KOPT-K1 (cell line): ENCODE results near the gene SORCS3.

ENCODE experiments used
- H3K27ac ChIP-seq: fragments of 200-600 bp; sonication (generic); 2 replicates; pipeline ENCODE4 v1.5.1; 2016; ENCODE audit warnings: antibody characterized with exemption, mild to moderate bottlenecking, low read depth, low read length; ENCODE audit not compliant: poor library complexity, severe bottlenecking
- H3K36me3 ChIP-seq: fragments of 200-600 bp; sonication (generic); 2 replicates; pipeline ENCODE4 v1.5.1; 2017; ENCODE audit warnings: antibody characterized with exemption, mild to moderate bottlenecking, low read length, moderate library complexity; ENCODE audit not compliant: insufficient read depth
- H3K9me3 ChIP-seq: fragments of 200-600 bp; sonication (generic); 2 replicates; pipeline ENCODE4 v1.5.1; 2017; ENCODE audit warnings: antibody characterized with exemption, low read length, mild to moderate bottlenecking; ENCODE audit not compliant: insufficient read depth, poor library complexity, severe bottlenecking

The SORCS3 gene

GRCh38 chr10:105148921-105149320, 507.8 kb downstream of the SORCS3 start:
- Histone ChIP-seq H3K27ac (no peak overlapping the region), H3K36me3 (no peaks in the 10 kb centered on the region), H3K9me3 (no peaks in the 10 kb centered on the region)

GRCh38 chr10:105149371-105149891, 508.3 kb downstream of the SORCS3 start:
- Histone ChIP-seq H3K9me3 (no peaks in the 10 kb centered on the region), H3K36me3 (no peaks in the 10 kb centered on the region), H3K27ac (no peak overlapping the region)

GRCh38 chr10:105150259-105150880, 509.3 kb downstream of the SORCS3 start:
- Histone ChIP-seq H3K36me3 (no peaks in the 10 kb centered on the region), H3K27ac (no peak overlapping the region), H3K9me3 (no peaks in the 10 kb centered on the region)

GRCh38 chr10:105154736-105155135, 513.6 kb downstream of the SORCS3 start:
- H3K36me3 ChIP-seq: no peaks in the 10 kb centered on the region
- H3K9me3 ChIP-seq: no peaks in the 10 kb centered on the region
- H3K27ac ChIP-seq: no peak overlapping the region

- Histone ChIP-seq H3K27ac (no peak overlapping the region), H3K36me3 (no peaks in the 10 kb centered on the region), H3K9me3 (no peaks in the 10 kb centered on the region)
Measured at GRCh38 chr10:105159268-105159667, 518.2 kb downstream of the SORCS3 start.

- no peaks in the 10 kb centered on the region for H3K36me3 ChIP-seq
Measured at GRCh38 chr10:105161149-105161548, 520.1 kb downstream of the SORCS3 start.

GRCh38 chr10:105161767-105162166, 520.7 kb downstream of the SORCS3 start:
- Histone ChIP-seq H3K27ac (no peak overlapping the region), H3K36me3 (no peaks in the 10 kb centered on the region), H3K9me3 (no peaks in the 10 kb centered on the region)

More at GRCh38 chr10:105161149-105161548, 520.1 kb downstream of the SORCS3 start:
- Histone ChIP-seq H3K27ac (no peak overlapping the region), H3K9me3 (no peaks in the 10 kb centered on the region)

GRCh38 chr10:105170521-105170920, 529.4 kb downstream of the SORCS3 start:
- Histone ChIP-seq H3K36me3 (no peaks in the 10 kb centered on the region), H3K9me3 (no peaks in the 10 kb centered on the region), H3K27ac (no peak overlapping the region)

GRCh38 chr10:105171945-105172344, 530.9 kb downstream of the SORCS3 start:
- no peaks in the 10 kb centered on the region for H3K9me3 ChIP-seq
- no peak overlapping the region for H3K27ac ChIP-seq
- no peaks in the 10 kb centered on the region for H3K36me3 ChIP-seq

- H3K27ac ChIP-seq: no peak overlapping the region
- no peaks in the 10 kb centered on the region for H3K9me3 ChIP-seq
- no peaks in the 10 kb centered on the region for H3K36me3 ChIP-seq
Measured at GRCh38 chr10:105181626-105182025, 540.5 kb downstream of the SORCS3 start.

- Histone ChIP-seq H3K27ac (no peak overlapping the region), H3K9me3 (no peaks in the 10 kb centered on the region), H3K36me3 (no peaks in the 10 kb centered on the region)
Measured at GRCh38 chr10:105183536-105183935, 542.4 kb downstream of the SORCS3 start.

- H3K36me3 ChIP-seq: no peaks in the 10 kb centered on the region
- no peak overlapping the region for H3K27ac ChIP-seq
Measured at GRCh38 chr10:105185161-105185560, 544.1 kb downstream of the SORCS3 start.

GRCh38 chr10:105187243-105187642, 546.2 kb downstream of the SORCS3 start:
- no peaks in the 10 kb centered on the region for H3K36me3 ChIP-seq
- H3K27ac ChIP-seq: no peak overlapping the region
- H3K9me3 ChIP-seq: no peaks in the 10 kb centered on the region

More at GRCh38 chr10:105185161-105185560, 544.1 kb downstream of the SORCS3 start:
- H3K9me3 ChIP-seq: no peaks in the 10 kb centered on the region

- H3K9me3 ChIP-seq: no peaks in the 10 kb centered on the region
- H3K27ac ChIP-seq: no peak overlapping the region
- H3K36me3 ChIP-seq: no peaks in the 10 kb centered on the region
Measured at GRCh38 chr10:105188737-105189462, 547.8 kb downstream of the SORCS3 start.

- H3K9me3 ChIP-seq: no peaks in the 10 kb centered on the region
- H3K36me3 ChIP-seq: no peaks in the 10 kb centered on the region
- no peak overlapping the region for H3K27ac ChIP-seq
Measured at GRCh38 chr10:105189463-105189800, 548.3 kb downstream of the SORCS3 start.

GRCh38 chr10:105192146-105192545, 551.1 kb downstream of the SORCS3 start:
- Histone ChIP-seq H3K9me3 (no peaks in the 10 kb centered on the region), H3K27ac (no peak overlapping the region), H3K36me3 (no peaks in the 10 kb centered on the region)
